Esophagus muscularis mucosa (tissue), 4 donors: ENCODE data around the gene TUBE1. TPM values are rescaled to one million over a fixed set of nuclear protein-coding genes. Genes with fewer than 3 reads are reported as not detected.
A peak's percentile ranks its signal among the peaks of the same experiment; 100 is the strongest.

Experiments used
- DNase-seq: peaks from one replicate; pipeline ENCODE4 v3.0.0-alpha.2; 2017; ENCODE audit errors: extremely low spot score
- H3K27ac ChIP-seq, 4 donors: fragments of 200-600 bp; sonication (generic); replicated peaks in 1 of 4; 1 replicate in 3 of 4; 2 replicates in 1 of 4; pipeline ENCODE4 v1.5.1; 2016 to 2019; ENCODE audit warnings: mild to moderate bottlenecking in 1 of 4
- H3K27me3 ChIP-seq, 4 donors: fragments of 200-600 bp; sonication (generic); one replicate each; pipeline versions ENCODE4 v1.5.1 to v1.6.0; 2016 to 2019
- H3K36me3 ChIP-seq, 4 donors: fragments of 200-600 bp; sonication (generic); one replicate each; pipeline ENCODE4 v1.5.1; 2016 to 2019
- H3K4me1 ChIP-seq, 4 donors: fragments of 200-600 bp; sonication (generic); one replicate each; pipeline ENCODE4 v1.5.1; 2016 to 2019
- H3K4me3 ChIP-seq, 4 donors: fragments of 200-600 bp; sonication (generic); 1 replicate in 2 of 4; 2 replicates in 2 of 4; pipeline ENCODE4 v1.5.1; 2016 to 2019; ENCODE audit warnings: mild to moderate bottlenecking in 4 of 4, moderate library complexity in 1 of 4
- H3K9me3 ChIP-seq, 4 donors: fragments of 200-600 bp; sonication (generic); 1 replicate in 3 of 4; 2 replicates in 1 of 4; pipeline ENCODE4 v1.5.1; 2016 to 2019
- CTCF ChIP-seq, 3 experiments: fragments of 200-600 bp in 2 of 3; fragments of 450-650 bp in 1 of 3; sonication (generic) in 2 of 3; IDR thresholded peaks; one replicate each; pipeline ENCODE4 v1.5.1; 2017 to 2019; ENCODE audit warnings: antibody characterized with exemption in 3 of 3, mild to moderate bottlenecking in 2 of 3, moderate library complexity in 1 of 3
- EP300 ChIP-seq: sonication (generic); formaldehyde crosslinking; IDR thresholded peaks from one replicate; pipeline ENCODE4 v1.6.1; 2017; ENCODE audit warnings: antibody characterized with exemption
- POLR2A ChIP-seq: fragments of 450-650 bp; IDR thresholded peaks from one replicate; pipeline ENCODE4 v1.6.1; 2017; ENCODE audit warnings: antibody characterized with exemption, moderate library complexity, mild to moderate bottlenecking, low read depth
- POLR2AphosphoS5 ChIP-seq, 2 donors: sonication (generic); formaldehyde crosslinking; IDR thresholded peaks; one replicate each; pipeline ENCODE4 v1.6.1; 2017; ENCODE audit warnings: antibody characterized with exemption in 2 of 2
- WGBS: methylation state at CpG from one replicate; pipeline ENCODE4 v1.1.5; 2018; 5-methylcytosine and 5-hydroxymethylcytosine counted together
- intact Hi-C: fragments of 100-400 bp; cut with DNase I; formaldehyde crosslinking; loops from one replicate; pipeline ENCODE4 v1.15.1; 2023
- total RNA-seq, 4 donors: library from RNA; depleted of rRNA; stranded (reverse); fragments of >200 nt; gene quantifications; one replicate each; pipeline versions ENCODE4 v1.1.0 to v1.2.1, GENCODE V29; 2016

Gene TUBE1
- total RNA-seq, 4 donors from 2014 or later = 15.6 to 35.3 (median 20.3) TPM

GRCh38 chr6:112122756-112123155 is 35.5 kb upstream of the TUBE1 start:
- 78% methylated on average over 2 of the region's 2 CpGs for WGBS
- H3K27ac ChIP-seq = no peak overlapping the region
- TF ChIP-seq EP300 (no peak), CTCF (IDR thresholded peaks at IDR 0.05) (no peak), POLR2AphosphoS5 (IDR thresholded peaks at IDR 0.05) (no peak), POLR2A (no peak)
- intact Hi-C loops = no loop called here
- H3K27me3 ChIP-seq = no peaks in the 10 kb centered on the region
- DNase-seq = no peak
- H3K4me3 ChIP-seq = no peak overlapping the region
- H3K4me1 ChIP-seq = peaks cover 0 to 2% (median under 1%) of the 10 kb centered on the region in 4 donors
- H3K9me3 ChIP-seq = no peaks in the 10 kb centered on the region
- peaks cover 79 to 99% (median 88%) of the 10 kb centered on the region in 4 donors for H3K36me3 ChIP-seq

- Histone ChIP-seq H3K36me3 (peaks cover 82 to 99% (median 91%) of the 10 kb centered on the region in 4 donors), H3K4me3 (no peak overlapping the region), H3K9me3 (no peaks in the 10 kb centered on the region), H3K4me1 (peaks cover 6 to 26% (median 12%) of the 10 kb centered on the region in 4 donors), H3K27ac (peak overlapping the region in 1 of 4 donors; percentile 64), H3K27me3 (no peaks in the 10 kb centered on the region)
- intact Hi-C loops = no loop called here
- DNase-seq = no peak
- no peak for TF ChIP-seq CTCF (IDR thresholded peaks at IDR 0.05)
- TF ChIP-seq EP300 = no peak
- TF ChIP-seq POLR2AphosphoS5 (IDR thresholded peaks at IDR 0.05) = no peak
- TF ChIP-seq POLR2A = no peak
Measured at GRCh38 chr6:112118034-112118433, 30.8 kb upstream of the TUBE1 start.

DNA sequence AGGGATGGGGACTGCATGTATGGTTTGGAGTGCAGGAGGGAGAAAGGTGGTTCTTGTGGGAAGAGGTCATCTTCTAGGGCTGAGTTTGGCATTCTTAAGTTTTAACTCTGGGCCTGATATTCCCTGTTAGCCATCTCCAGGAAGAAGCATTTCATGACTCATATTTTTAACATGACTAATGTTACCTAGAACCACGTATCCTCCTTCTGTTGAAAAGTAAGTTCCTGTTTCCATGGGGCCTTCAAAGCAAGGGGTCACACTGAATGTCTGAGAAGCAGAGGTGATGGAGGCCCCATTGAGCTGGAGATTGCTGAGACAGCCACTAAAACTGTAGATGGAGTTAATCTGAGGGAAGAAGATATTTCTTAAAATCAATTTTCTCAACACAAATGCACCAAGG is 30.3 kb upstream of the TUBE1 start:
- intact Hi-C loops = no loop called here
- no peak for DNase-seq
- H3K27ac ChIP-seq = peak overlapping the region in 2 of 4 donors; percentile 45 to 64
- H3K27me3 ChIP-seq = no peaks in the 10 kb centered on the region
- H3K4me3 ChIP-seq = no peak overlapping the region
- peaks cover 80 to 99% (median 94%) of the 10 kb centered on the region in 4 donors for H3K36me3 ChIP-seq
- WGBS = 27% methylated on average over 1 of the region's 1 CpG
- TF ChIP-seq EP300 (no peak), POLR2AphosphoS5 (IDR thresholded peaks at IDR 0.05) (no peak), POLR2A (no peak), CTCF (IDR thresholded peaks at IDR 0.05) (no peak)
- peaks cover 8 to 30% (median 12%) of the 10 kb centered on the region in 4 donors for H3K4me1 ChIP-seq
- no peaks in the 10 kb centered on the region for H3K9me3 ChIP-seq

DNA sequence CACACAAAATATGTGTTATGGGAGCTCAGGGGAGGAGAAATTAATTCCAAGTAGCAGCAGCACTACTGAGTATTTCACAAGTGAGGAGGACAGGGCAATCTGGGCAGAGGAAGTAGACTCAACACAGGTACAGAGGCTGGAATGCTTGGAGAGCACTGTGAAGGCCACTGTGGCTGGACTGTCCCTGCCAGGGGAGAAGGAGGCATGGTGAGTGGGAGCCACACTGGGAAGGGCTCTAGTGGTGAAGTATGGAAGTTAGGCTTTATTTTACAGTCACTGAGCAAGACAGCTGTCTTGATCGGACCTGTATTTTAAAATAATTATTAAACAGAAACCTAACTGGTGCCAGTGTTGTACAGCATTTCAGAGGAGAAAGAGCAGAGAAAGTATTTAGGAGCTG is 28.9 kb upstream of the TUBE1 start:
- peaks cover 9 to 36% (median 13%) of the 10 kb centered on the region in 4 donors for H3K4me1 ChIP-seq
- intact Hi-C loops = no loop called here
- no peaks in the 10 kb centered on the region for H3K9me3 ChIP-seq
- TF ChIP-seq EP300 = no peak
- no peak for TF ChIP-seq CTCF (IDR thresholded peaks at IDR 0.05)
- TF ChIP-seq POLR2AphosphoS5 (IDR thresholded peaks at IDR 0.05) = peak in 1 of 2 donors; percentile 0
- no peak for TF ChIP-seq POLR2A
- peak overlapping the region; percentile 1 to 64 (median 16) for H3K27ac ChIP-seq
- no peak overlapping the region for H3K4me3 ChIP-seq
- H3K27me3 ChIP-seq = no peaks in the 10 kb centered on the region
- no peak for DNase-seq
- peaks cover 79 to 100% (median 89%) of the 10 kb centered on the region in 4 donors for H3K36me3 ChIP-seq
- 60% methylated on average over 1 of the region's 1 CpG for WGBS

DNA sequence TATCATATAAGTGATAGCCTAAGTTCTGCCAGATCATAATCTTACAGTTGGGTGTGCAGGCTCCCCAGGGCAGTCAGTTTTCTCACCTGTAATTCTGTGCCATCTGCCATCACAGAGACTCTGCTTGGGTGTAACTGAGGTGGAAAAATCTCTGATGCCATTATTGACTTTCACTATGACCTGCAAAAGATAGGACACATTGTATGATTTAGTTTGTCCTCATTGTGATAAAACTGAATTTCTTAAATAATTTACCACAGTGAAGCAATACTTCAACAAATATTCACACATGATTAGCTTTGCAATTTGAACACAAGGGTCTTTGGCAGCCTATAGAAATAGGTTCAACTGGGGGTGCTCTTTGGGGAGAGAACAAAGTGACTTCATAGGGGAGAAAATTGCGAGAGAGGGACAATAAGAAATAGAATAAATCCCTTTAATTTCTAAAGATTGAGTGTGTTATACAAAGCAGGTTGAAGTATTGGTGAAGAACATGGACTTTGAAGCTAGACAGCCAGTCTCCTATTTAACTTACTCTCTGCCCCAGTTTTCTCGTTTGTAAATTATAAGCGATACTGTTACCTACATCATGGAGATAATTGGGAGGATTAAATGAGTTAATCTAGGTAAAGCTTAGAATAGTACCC is 27.4 kb upstream of the TUBE1 start:
- Histone ChIP-seq H3K4me3 (no peak overlapping the region), H3K27ac (no peak overlapping the region), H3K36me3 (peaks cover 66 to 100% (median 81%) of the 10 kb centered on the region in 4 donors), H3K9me3 (no peaks in the 10 kb centered on the region), H3K4me1 (peaks cover 10 to 36% (median 19%) of the 10 kb centered on the region in 4 donors), H3K27me3 (no peaks in the 10 kb centered on the region)
- TF ChIP-seq POLR2AphosphoS5 (IDR thresholded peaks at IDR 0.05) (no peak), CTCF (IDR thresholded peaks at IDR 0.05) (no peak), EP300 (no peak), POLR2A (no peak)
- intact Hi-C loops = no loop called here
- WGBS = 90% methylated on average over 3 of the region's 3 CpGs
- DNase-seq = no peak
